Measurements from ENCODE around the gene LACRT. TPM values are rescaled to one million over a fixed set of nuclear protein-coding genes. Genes with fewer than 3 reads are reported as not detected.

LACRT gene
- total RNA-seq, 3 donors from 2014 or later: not detected

DNA sequence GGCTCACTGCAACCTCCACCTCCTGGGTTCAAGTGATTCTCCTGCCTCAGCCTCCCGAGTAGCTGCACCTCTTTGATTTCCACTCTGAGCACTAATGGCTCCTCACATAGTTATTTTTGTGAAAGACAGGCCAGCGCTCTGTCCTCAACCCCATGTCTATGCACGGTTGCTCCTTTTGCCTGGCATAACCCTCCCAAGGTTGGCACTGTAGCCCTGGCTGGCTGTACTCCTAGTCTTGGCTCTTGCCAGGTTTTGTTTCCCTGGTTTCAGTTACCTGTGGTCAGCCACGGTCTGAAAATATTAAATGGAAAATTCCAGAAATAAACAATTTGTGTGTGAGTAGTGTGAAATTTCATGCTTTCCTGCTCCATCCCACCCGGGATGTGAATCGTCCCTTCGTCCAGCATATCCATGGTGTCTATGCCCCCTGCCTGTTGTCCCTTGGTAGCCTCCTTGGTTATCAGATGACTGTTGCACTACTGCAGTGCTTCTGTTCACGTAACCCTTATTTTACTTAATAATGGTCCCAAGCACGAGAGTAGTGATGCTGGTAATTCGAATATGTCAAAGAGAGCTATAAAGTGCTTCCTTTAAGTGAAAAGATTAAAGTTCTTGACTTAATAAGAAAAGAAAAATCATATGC, 25.7 kb upstream of the LACRT start:
- Histone ChIP-seq H3K27me3 (no peaks in the 10 kb centered on the region), H3K4me1 (no peaks in the 10 kb centered on the region), H3K27ac (peak overlapping the region; percentile 41 to 74), H3K9me3 (no peaks in the 10 kb centered on the region), H3K36me3 (no peaks in the 10 kb centered on the region), H3K4me3 (no peak overlapping the region)
- peak in 1 of 2 donors; percentile 57 for DNase-seq (ENCODE audit: low spot score in 2 of 2)
- TF ChIP-seq POLR2A (IDR thresholded peaks at IDR 0.05) (no peak), POLR2AphosphoS5 (IDR thresholded peaks at IDR 0.05) (no peak)
- TF ChIP-seq, protein P1, sequence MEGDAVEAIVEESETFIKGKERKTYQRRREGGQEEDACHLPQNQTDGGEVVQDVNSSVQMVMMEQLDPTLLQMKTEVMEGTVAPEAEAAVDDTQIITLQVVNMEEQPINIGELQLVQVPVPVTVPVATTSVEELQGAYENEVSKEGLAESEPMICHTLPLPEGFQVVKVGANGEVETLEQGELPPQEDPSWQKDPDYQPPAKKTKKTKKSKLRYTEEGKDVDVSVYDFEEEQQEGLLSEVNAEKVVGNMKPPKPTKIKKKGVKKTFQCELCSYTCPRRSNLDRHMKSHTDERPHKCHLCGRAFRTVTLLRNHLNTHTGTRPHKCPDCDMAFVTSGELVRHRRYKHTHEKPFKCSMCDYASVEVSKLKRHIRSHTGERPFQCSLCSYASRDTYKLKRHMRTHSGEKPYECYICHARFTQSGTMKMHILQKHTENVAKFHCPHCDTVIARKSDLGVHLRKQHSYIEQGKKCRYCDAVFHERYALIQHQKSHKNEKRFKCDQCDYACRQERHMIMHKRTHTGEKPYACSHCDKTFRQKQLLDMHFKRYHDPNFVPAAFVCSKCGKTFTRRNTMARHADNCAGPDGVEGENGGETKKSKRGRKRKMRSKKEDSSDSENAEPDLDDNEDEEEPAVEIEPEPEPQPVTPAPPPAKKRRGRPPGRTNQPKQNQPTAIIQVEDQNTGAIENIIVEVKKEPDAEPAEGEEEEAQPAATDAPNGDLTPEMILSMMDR (IDR thresholded peaks at IDR 0.05): no peak
- intact Hi-C loops (cut with DNase I; ENCODE audit: low total_unique reads): no loop called here

DNA sequence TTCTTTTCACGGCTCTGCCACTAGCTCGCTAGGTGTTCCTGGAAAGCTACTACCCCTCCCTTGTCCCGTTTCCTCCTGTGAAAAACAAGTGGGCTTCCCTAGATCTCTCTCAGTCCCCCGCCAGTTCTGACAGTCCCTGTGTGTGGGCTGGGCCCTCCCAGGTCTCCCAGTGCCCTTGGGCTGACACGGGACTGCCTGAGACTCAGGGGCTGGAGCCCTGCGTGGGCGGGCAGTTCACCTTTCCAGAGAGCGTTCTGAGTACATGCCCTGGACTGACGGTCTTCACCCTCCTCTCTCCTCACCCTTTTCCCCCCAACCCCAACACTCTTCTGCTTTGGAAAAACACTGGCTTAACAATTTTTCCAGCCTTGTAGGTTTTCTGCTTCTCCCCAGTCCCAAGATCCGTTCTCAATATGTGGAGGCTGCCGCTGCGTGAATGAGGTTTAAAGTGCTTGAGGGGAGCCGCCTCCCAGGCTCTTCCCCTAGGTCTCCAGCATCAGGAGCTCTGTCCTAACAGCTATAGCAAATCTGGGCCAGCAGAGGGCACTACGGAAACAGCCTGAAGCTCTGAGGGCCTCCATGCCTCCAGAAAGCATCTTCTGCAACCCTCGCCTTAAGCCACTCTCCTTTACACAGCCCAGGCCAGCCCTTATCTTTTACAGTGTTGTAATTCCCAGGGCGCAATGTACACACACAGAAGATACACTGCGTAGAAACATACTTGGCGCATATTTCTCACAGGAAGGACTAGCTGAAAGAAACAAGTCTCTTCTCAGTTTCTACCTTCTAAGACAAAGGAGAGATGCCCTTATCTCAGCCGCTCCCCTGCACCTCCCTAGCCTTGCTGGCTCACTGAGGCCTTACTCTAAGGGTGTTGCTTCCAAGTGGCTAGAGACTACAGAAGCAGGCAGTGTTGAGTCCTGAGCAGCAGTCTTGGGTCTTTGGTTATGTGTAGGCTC, 23.9 kb upstream of the LACRT start:
- no peak for TF ChIP-seq POLR2A (IDR thresholded peaks at IDR 0.05)
- TF ChIP-seq, protein P1 (IDR thresholded peaks at IDR 0.05): peak in 1 of 3 donors; percentile 15
- intact Hi-C loops (cut with DNase I; ENCODE audit: low total_unique reads): no loop called here
- Histone ChIP-seq H3K27ac (peak overlapping the region in 1 of 2 donors; percentile 20), H3K4me3 (no peak overlapping the region), H3K27me3 (no peaks in the 10 kb centered on the region), H3K9me3 (no peaks in the 10 kb centered on the region), H3K36me3 (no peaks in the 10 kb centered on the region), H3K4me1 (no peaks in the 10 kb centered on the region)
- no peak for DNase-seq (ENCODE audit: low spot score in 2 of 2)

DNA sequence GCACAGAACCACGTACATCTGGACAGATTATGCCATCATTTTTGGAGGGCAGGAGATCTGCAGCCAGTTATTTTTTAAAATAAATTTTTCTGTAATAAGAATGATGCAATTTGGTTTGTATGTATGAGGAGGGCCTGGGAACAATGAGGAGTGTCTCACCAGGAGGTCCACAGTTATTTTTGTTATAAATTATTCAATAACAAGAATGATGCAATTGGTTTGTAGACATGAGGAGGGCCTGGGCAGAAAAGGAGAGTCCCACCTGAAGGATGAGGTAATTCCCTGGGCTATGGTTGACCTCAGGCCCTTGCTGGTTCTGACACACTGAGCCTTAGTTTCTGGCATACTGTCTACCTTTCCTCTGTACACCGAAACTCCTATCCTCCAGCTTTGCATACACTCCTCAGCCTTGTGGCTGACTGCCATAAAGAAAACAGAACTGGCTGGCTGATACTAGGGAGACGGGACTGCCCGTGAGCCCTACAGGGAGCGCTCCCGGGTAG, 22.5 kb upstream of the LACRT start:
- no peak overlapping the region for H3K4me3 ChIP-seq
- no peak for DNase-seq (ENCODE audit: low spot score in 2 of 2)
- no peaks in the 10 kb centered on the region for H3K27me3 ChIP-seq
- peak overlapping the region; percentile 20 to 55 for H3K27ac ChIP-seq
- no peaks in the 10 kb centered on the region for H3K36me3 ChIP-seq
- TF ChIP-seq POLR2AphosphoS5 (IDR thresholded peaks at IDR 0.05): no peak
- TF ChIP-seq, protein P1 (IDR thresholded peaks at IDR 0.05): no peak
- TF ChIP-seq POLR2A (IDR thresholded peaks at IDR 0.05): no peak
- H3K4me1 ChIP-seq: no peaks in the 10 kb centered on the region
- H3K9me3 ChIP-seq: no peaks in the 10 kb centered on the region
- intact Hi-C loops (cut with DNase I; ENCODE audit: low total_unique reads): no loop called here

DNA sequence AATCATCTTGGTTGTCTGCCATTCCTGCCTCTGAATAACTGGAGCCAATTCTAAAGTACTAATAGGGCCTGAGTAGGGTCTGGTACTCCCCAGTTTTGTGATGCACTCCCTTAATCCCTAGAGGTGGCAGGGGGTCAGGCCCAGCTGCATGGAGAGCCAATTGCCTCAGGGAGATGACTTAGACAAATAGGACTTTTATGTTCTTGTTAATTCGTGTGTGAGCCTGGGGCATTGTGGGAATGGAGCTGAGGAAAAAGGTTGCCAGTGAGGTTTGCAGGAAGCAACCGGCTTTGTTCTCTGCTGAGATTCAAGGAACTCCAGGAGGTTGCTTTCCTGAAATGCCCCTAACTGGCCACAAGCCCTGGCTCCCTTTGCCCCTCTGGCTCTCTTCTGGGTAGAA, 20.2 kb upstream of the LACRT start:
- Histone ChIP-seq H3K4me1 (no peaks in the 10 kb centered on the region), H3K36me3 (no peaks in the 10 kb centered on the region), H3K27me3 (no peaks in the 10 kb centered on the region), H3K9me3 (no peaks in the 10 kb centered on the region), H3K4me3 (no peak overlapping the region), H3K27ac (peak overlapping the region; percentile 19 to 56)
- DNase-seq (ENCODE audit: low spot score in 2 of 2): no peak
- intact Hi-C loops (cut with DNase I; ENCODE audit: low total_unique reads): no loop called here
- TF ChIP-seq, protein P1 (IDR thresholded peaks at IDR 0.05): no peak
- TF ChIP-seq POLR2AphosphoS5 (IDR thresholded peaks at IDR 0.05) (no peak), POLR2A (IDR thresholded peaks at IDR 0.05) (no peak)

DNA sequence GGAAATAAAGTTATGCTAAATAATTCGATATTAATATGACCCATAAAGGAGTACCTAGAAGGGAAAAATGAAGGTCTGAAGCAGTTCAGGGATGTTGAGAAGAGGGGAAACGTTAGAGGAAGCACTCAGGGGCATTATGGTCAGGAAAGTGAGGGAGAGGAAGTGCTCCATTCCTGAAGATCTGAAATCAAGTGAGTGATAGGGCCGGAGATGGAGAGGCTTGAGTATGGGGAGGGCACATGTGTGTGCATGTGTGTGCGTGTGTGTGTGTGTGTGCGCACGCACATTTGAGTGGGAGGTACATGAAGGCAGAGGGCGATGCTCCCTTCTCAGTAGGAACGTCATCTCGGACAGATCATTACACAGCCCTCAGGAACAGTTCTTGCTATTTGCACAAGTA, 18.3 kb upstream of the LACRT start:
- DNase-seq (ENCODE audit: low spot score in 2 of 2): no peak
- intact Hi-C loops (cut with DNase I; ENCODE audit: low total_unique reads): no loop called here
- Histone ChIP-seq H3K36me3 (no peaks in the 10 kb centered on the region), H3K27me3 (no peaks in the 10 kb centered on the region), H3K4me1 (no peaks in the 10 kb centered on the region), H3K4me3 (no peak overlapping the region), H3K9me3 (no peaks in the 10 kb centered on the region), H3K27ac (no peak overlapping the region)
- TF ChIP-seq, protein P1 (IDR thresholded peaks at IDR 0.05): no peak
- TF ChIP-seq POLR2A (IDR thresholded peaks at IDR 0.05) (no peak), POLR2AphosphoS5 (IDR thresholded peaks at IDR 0.05) (no peak)

Data from breast epithelium (tissue), 4 donors.